GM23338 (cell line): Measurements from ENCODE around the gene C10orf71. TPM values are rescaled to one million over a fixed set of nuclear protein-coding genes. Genes with fewer than 3 reads are reported as not detected.

ENCODE experiments used
- ATAC-seq: fragments of 200-7000 bp; cut with Tn5 transposase; 3 replicates; pipeline ENCODE4 v1.9.1; 2020
- DNase-seq: peaks from one replicate; pipeline ENCODE4 v3.0.0-alpha.2; 2015; ENCODE audit warnings: low spot score
- H2AFZ ChIP-seq: fragments of 200-600 bp; sonication (generic); 2 replicates; pipeline ENCODE4 v1.8.0; 2016; ENCODE audit warnings: antibody characterized with exemption, mild to moderate bottlenecking, moderate library complexity
- H3F3A ChIP-seq: fragments of 200-600 bp; sonication (generic); replicated peaks from 2 replicates; pipeline ENCODE4 v1.8.0; 2017; ENCODE audit warnings: antibody characterized with exemption, mixed run types, low read depth
- H3K27ac ChIP-seq: fragments of 200-600 bp; sonication (generic); 2 replicates; pipeline ENCODE4 v1.6.1; 2016; ENCODE audit warnings: low read depth
- H3K27me3 ChIP-seq: fragments of 200-600 bp; sonication (generic); 2 replicates; pipeline ENCODE4 v1.8.0; 2016; ENCODE audit warnings: mild to moderate bottlenecking, mixed run types, moderate library complexity; ENCODE audit not compliant: insufficient read depth
- H3K36me3 ChIP-seq: fragments of 200-600 bp; sonication (generic); 2 replicates; pipeline ENCODE4 v1.8.0; 2016; ENCODE audit warnings: mild to moderate bottlenecking; ENCODE audit not compliant: insufficient read depth
- H3K4me1 ChIP-seq: fragments of 200-600 bp; sonication (generic); 2 replicates; pipeline ENCODE4 v1.8.0; 2016; ENCODE audit warnings: mild to moderate bottlenecking, moderate library complexity; ENCODE audit not compliant: insufficient read depth
- H3K4me2 ChIP-seq: fragments of 200-600 bp; sonication (generic); 2 replicates; pipeline ENCODE4 v1.7.1; 2017; ENCODE audit warnings: mixed run types
- H3K4me3 ChIP-seq: fragments of 200-600 bp; sonication (generic); 2 replicates; pipeline ENCODE4 v1.6.1; 2016; ENCODE audit warnings: mixed run types
- H3K79me2 ChIP-seq: fragments of 200-600 bp; sonication (generic); replicated peaks from 2 replicates; pipeline ENCODE4 v1.8.0; 2017; ENCODE audit warnings: mild to moderate bottlenecking; ENCODE audit not compliant: insufficient read depth
- H3K9me2 ChIP-seq: fragments of 200-600 bp; sonication (generic); 2 replicates; pipeline ENCODE4 v1.8.0; 2017; ENCODE audit not compliant: insufficient read depth
- H4K20me1 ChIP-seq: fragments of 200-600 bp; sonication (generic); replicated peaks from 2 replicates; pipeline ENCODE4 v1.8.0; 2017; ENCODE audit warnings: mild to moderate bottlenecking; ENCODE audit not compliant: insufficient read depth
- H3K27ac Mint-ChIP-seq: 2 replicates; pipeline ENCODE4 v1.8.0; 2020; ENCODE audit warnings: inconsistent platforms, mild to moderate bottlenecking, moderate library complexity, mixed read lengths
- H3K27me3 Mint-ChIP-seq: 3 replicates; pipeline ENCODE4 v1.8.0; 2022; ENCODE audit warnings: low read depth, mild to moderate bottlenecking, moderate library complexity, mixed read lengths, inconsistent platforms; ENCODE audit not compliant: insufficient read depth, poor library complexity
- H3K36me3 Mint-ChIP-seq: 3 replicates; pipeline ENCODE4 v1.8.0; 2021; ENCODE audit warnings: low read depth, mild to moderate bottlenecking, inconsistent platforms, moderate library complexity, mixed read lengths
- H3K4me1 Mint-ChIP-seq: 3 replicates; pipeline ENCODE4 v1.8.0; 2020; ENCODE audit warnings: mild to moderate bottlenecking, inconsistent platforms, mixed read lengths
- H3K4me3 Mint-ChIP-seq: 3 replicates; pipeline ENCODE4 v1.8.0; 2021; ENCODE audit warnings: moderate library complexity, mild to moderate bottlenecking, inconsistent platforms, mixed read lengths
- H3K9me3 Mint-ChIP-seq: 3 replicates; pipeline ENCODE4 v1.8.0; 2020; ENCODE audit warnings: moderate library complexity, mild to moderate bottlenecking, inconsistent platforms, mixed read lengths
- CREB1 ChIP-seq: fragments of 250-450 bp; sonication (Bioruptor Pico); IDR thresholded peaks from 2 replicates; pipeline ENCODE4 v1.5.0; 2020; ENCODE audit warnings: low read depth, mild to moderate bottlenecking, moderate library complexity
- CTCF ChIP-seq, 2 experiments: fragments of 200-600 bp in 1 of 2; sonication (generic) in 1 of 2; conservative IDR thresholded peaks; 2 replicates each; pipeline versions ENCODE4 v1.5.1 to v1.6.1; 2016 to 2017; ENCODE audit warnings: antibody characterized with exemption in 2 of 2, low read depth in 2 of 2, mild to moderate bottlenecking in 2 of 2, moderate library complexity in 1 of 2
- ETS1 ChIP-seq: IDR thresholded peaks from 2 replicates; pipeline ENCODE4 v1.6.1; 2016; ENCODE audit warnings: antibody characterized with exemption
- EZH2 ChIP-seq: fragments of 200-600 bp; sonication (generic); IDR thresholded peaks from one replicate; pipeline ENCODE4 v1.8.0; 2017; ENCODE audit warnings: antibody characterized with exemption, mild to moderate bottlenecking, low read depth; ENCODE audit not compliant: unreplicated experiment
- EZH2phosphoT487 ChIP-seq: fragments of 200-600 bp; sonication (generic); IDR thresholded peaks from one replicate; pipeline ENCODE4 v1.8.1; 2018; ENCODE audit warnings: antibody characterized with exemption; ENCODE audit not compliant: unreplicated experiment
- JUNB ChIP-seq: IDR thresholded peaks from one replicate; pipeline ENCODE4 v1.6.1; 2016; ENCODE audit warnings: antibody characterized with exemption; ENCODE audit not compliant: unreplicated experiment
- NANOG ChIP-seq: IDR thresholded peaks from 2 replicates; pipeline ENCODE4 v1.6.1; 2016; ENCODE audit warnings: antibody characterized with exemption, borderline replicate concordance
- POLR2AphosphoS5 ChIP-seq: IDR thresholded peaks from 2 replicates; pipeline ENCODE4 v1.6.1; 2016; ENCODE audit warnings: antibody characterized with exemption, low read depth
- REST ChIP-seq: IDR thresholded peaks from one replicate; pipeline ENCODE4 v1.6.1; 2018; ENCODE audit warnings: antibody characterized with exemption; ENCODE audit not compliant: unreplicated experiment
- STAT1 ChIP-seq: IDR thresholded peaks from one replicate; pipeline ENCODE4 v1.6.1; 2016; ENCODE audit warnings: antibody characterized with exemption; ENCODE audit not compliant: unreplicated experiment
- ZNF114 ChIP-seq: fragments of 250-450 bp; sonication (Bioruptor Pico); IDR thresholded peaks from 2 replicates; pipeline ENCODE4 v1.5.0; 2020; ENCODE audit warnings: mild to moderate bottlenecking, moderate library complexity
- ZNF331 ChIP-seq: fragments of 250-450 bp; sonication (Bioruptor Pico); IDR thresholded peaks from 2 replicates; pipeline ENCODE4 v1.5.0; 2020; ENCODE audit warnings: low read depth, mild to moderate bottlenecking, moderate library complexity
- ZNF462 ChIP-seq: fragments of 250-450 bp; sonication (Bioruptor Pico); IDR thresholded peaks from 2 replicates; pipeline ENCODE4 v1.5.0; 2020; ENCODE audit warnings: mild to moderate bottlenecking, moderate library complexity
- polyA plus RNA-seq: library from polyadenylated mRNA; unstranded; fragments of >200 nt; fragmentation: Nextera tagmentation; extraction: Ambion mirVana; gene quantifications from 2 replicates; pipeline ENCODE4 v1.2.1, GENCODE V29; 2016
- total RNA-seq: library from RNA; depleted of rRNA; stranded (reverse); fragments of >200 nt; shearing (Covaris generic); gene quantifications from 2 replicates; pipeline ENCODE4 v1.2.3, GENCODE V29; 2014

The C10orf71 gene
- total and polyA plus RNA-seq, 2 experiments from 2014 or later = not detected

GRCh38 chr10:49288341-49289065, 10.5 kb upstream of the C10orf71 start:
- Histone ChIP-seq H2AFZ (no peak overlapping the region), H3K4me1 (no peaks in the 10 kb centered on the region), H3K4me2 (no peak overlapping the region), H3F3A (no peaks in the 10 kb centered on the region), H3K27me3 (no peaks in the 10 kb centered on the region), H3K36me3 (no peaks in the 10 kb centered on the region), H4K20me1 (no peaks in the 10 kb centered on the region), H3K9me2 (no peaks in the 10 kb centered on the region; the same call in 1 of the 2 replicates), H3K79me2 (no peaks in the 10 kb centered on the region), H3K27ac (no peak overlapping the region), H3K4me3 (no peak overlapping the region)
- Mint-ChIP-seq H3K9me3 (no peaks in the 10 kb centered on the region), H3K27me3 (peaks cover 2% of the 10 kb centered on the region), H3K4me3 (no peak overlapping the region), H3K4me1 (no peaks in the 10 kb centered on the region), H3K27ac (no peak overlapping the region), H3K36me3 (no peaks in the 10 kb centered on the region)
- DNase-seq (no peak), ATAC-seq (peak; percentile 67)
- no peak for TF ChIP-seq REST
- no peak for TF ChIP-seq NANOG
- TF ChIP-seq POLR2AphosphoS5 = no peak
- no peak for TF ChIP-seq CTCF (conservative IDR thresholded peaks at IDR 0.05; ENCODE audit: low read depth in 2 of 2)
- no peak for TF ChIP-seq ZNF462 (CRISPR knock-in tag)
- no peak for TF ChIP-seq ZNF331 (CRISPR knock-in tag)
- no peak for TF ChIP-seq EZH2phosphoT487
- no peak for TF ChIP-seq ETS1
- no peak for TF ChIP-seq JUNB
- TF ChIP-seq CREB1 (CRISPR knock-in tag) = no peak
- TF ChIP-seq ZNF114 (CRISPR knock-in tag) = no peak
- TF ChIP-seq EZH2 = no peak
- TF ChIP-seq STAT1 = no peak
